Ectodermal cell (in vitro differentiated cells): ENCODE results near the gene ASIP.
"Not testable (repeated sequence)": the region's sequence is repeated elsewhere in the genome, so short reads cannot be mapped to it uniquely, and the experiment has no call there.

Source experiments
- H3K27ac ChIP-seq: 2 replicates; pipeline ENCODE4 v1.7.0; 2013; ENCODE audit warnings: mild to moderate bottlenecking, low read depth, low read length; ENCODE audit not compliant: insufficient read depth, poor library complexity, severe bottlenecking
- H3K27me3 ChIP-seq: 2 replicates; pipeline ENCODE4 v1.7.0; 2013; ENCODE audit warnings: mild to moderate bottlenecking, low read length; ENCODE audit not compliant: insufficient read depth, control insufficient read depth, poor library complexity, severe bottlenecking
- H3K36me3 ChIP-seq: one replicate; pipeline ENCODE4 v1.7.0; 2013; ENCODE audit warnings: low read length; ENCODE audit not compliant: control insufficient read depth, insufficient read depth
- H3K4me1 ChIP-seq: one replicate; pipeline ENCODE4 v1.7.0; 2013; ENCODE audit warnings: low read length; ENCODE audit not compliant: control insufficient read depth, insufficient read depth
- H3K4me3 ChIP-seq: 2 replicates; pipeline ENCODE4 v1.7.0; 2013; ENCODE audit warnings: low read depth, low read length, control low read depth; ENCODE audit not compliant: insufficient read depth
- H3K9me3 ChIP-seq: 2 replicates; pipeline ENCODE4 v1.7.0; 2013; ENCODE audit warnings: mild to moderate bottlenecking, low read length, moderate library complexity; ENCODE audit not compliant: control insufficient read depth
- WGBS, 2 experiments: methylation state at CpG; one replicate each; pipeline ENCODE4 v1.1.7; 2013; ENCODE audit warnings: missing lambda C conversion rate in 2 of 2; 5-methylcytosine and 5-hydroxymethylcytosine counted together

Gene ASIP

DNA sequence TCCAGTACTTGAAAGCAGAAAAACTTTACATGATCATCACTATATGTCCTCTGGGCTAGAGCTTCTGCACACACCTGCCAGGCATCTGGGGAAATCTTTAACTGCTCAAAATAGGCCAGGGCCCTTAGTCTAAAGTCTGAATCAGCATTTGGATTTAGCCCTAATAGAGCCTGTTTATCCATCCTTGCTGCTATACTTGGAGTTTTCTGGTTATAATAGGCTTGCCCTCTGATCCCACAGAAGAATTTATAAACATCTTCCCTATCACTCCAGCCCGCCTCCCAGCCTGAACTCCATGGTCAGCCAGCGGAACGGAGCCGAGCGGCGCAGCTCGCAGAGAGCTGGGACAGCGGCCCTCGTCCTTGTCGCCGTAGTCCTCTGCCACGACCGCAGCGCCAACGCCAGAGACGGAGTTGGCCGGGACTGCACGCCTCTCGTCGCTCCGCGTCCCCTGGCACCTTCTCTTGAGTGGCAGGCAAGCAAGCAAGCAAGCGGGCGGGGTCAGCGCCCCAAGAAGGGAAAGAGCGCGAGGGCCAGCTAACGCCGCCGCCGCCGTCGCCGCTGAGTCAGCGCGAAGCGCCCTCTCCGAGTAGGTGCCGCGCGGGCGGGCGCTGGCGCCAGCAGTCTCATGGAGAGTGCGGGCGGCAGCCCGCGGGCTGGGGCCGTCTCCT lies 25.4 kb upstream of the ASIP start:
- H3K27ac ChIP-seq = no peak overlapping the region

DNA sequence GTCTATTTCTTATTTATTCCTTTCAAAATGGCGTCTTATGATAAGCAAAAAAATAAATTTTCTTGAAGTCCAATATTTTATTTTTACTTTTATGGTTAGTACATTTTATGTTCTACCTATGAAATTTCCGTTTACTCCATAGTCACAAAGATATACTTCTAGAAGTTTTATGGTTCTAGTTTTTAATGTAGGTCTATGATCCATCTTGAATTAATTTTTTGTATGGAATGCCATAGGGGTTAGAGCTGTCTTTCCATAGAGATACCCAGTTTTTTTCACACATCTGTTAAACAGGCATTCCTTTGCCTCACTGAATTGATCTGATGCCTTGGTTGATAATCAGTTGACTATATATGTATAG lies 24.9 kb upstream of the ASIP start:
- Histone ChIP-seq H3K27me3 (peaks cover 35% of the 10 kb centered on the region), H3K4me1 (no peaks in the 10 kb centered on the region), H3K36me3 (no peaks in the 10 kb centered on the region), H3K27ac (no peak overlapping the region), H3K4me3 (peak overlapping the region; percentile 19), H3K9me3 (no peaks in the 10 kb centered on the region)
- no CpG with 5 or more reads among the region's 2 CpGs for WGBS, 2 experiments

More for the DNA sequence above, 25.4 kb upstream of the ASIP start:
- Histone ChIP-seq H3K27me3 (peaks cover 35% of the 10 kb centered on the region), H3K4me1 (no peaks in the 10 kb centered on the region), H3K36me3 (no peaks in the 10 kb centered on the region), H3K4me3 (peak overlapping the region; percentile 19), H3K9me3 (no peaks in the 10 kb centered on the region)
- 3% methylated on average over 48 to 49 of the region's 49 CpGs for WGBS, 2 experiments

DNA sequence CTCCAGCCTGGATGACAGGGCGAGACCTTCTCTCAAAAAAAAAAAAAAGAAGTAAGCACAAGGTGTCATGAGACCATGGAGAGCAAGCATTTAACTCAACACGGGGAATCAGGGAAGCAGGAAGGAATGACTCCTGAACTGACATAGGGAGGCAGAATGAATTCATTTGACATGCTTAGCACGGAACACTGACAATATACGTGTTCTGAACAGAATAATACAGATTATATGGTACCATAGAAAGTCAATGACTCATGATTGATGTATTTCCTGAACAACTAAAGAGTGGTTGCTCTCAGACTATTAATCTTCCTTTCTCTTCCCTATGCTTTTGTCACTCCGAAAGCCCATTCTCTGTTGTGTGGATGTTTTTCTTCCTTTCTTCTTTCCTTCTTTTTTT lies 20.7 kb upstream of the ASIP start:
- H3K36me3 ChIP-seq = no peaks in the 10 kb centered on the region
- H3K4me1 ChIP-seq = no peaks in the 10 kb centered on the region
- no peaks in the 10 kb centered on the region for H3K9me3 ChIP-seq
- 89 to 90% methylated on average over 4 of the region's 5 CpGs for WGBS, 2 experiments
- no peak overlapping the region for H3K4me3 ChIP-seq
- peaks cover 14% of the 10 kb centered on the region for H3K27me3 ChIP-seq
- H3K27ac ChIP-seq = no peak overlapping the region

DNA sequence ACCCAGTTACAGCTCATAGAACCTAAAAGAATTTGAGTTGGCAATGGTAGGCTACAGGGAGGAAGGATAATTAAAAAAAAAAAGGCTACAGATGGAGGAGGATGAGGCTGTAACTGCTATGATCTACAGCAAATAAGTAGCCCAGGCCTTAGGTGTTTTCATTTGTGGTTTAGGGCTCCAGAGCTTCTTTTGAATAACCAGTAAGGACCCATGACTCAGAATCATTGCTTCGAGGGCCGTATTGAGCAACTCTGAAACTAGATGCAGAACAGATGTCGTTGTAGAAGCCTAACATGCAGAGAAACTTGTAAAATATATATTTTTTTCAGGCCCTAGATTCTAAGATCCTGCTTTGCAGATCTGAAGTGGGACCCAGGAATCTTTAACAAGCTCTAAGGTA lies 19.0 kb upstream of the ASIP start:
- no peak overlapping the region for H3K27ac ChIP-seq
- H3K27me3 ChIP-seq = no peaks in the 10 kb centered on the region
- 93 to 98% methylated on average over 3 of the region's 3 CpGs for WGBS, 2 experiments
- no peak overlapping the region for H3K4me3 ChIP-seq
- no peaks in the 10 kb centered on the region for H3K36me3 ChIP-seq
- H3K9me3 ChIP-seq = no peaks in the 10 kb centered on the region
- H3K4me1 ChIP-seq = no peaks in the 10 kb centered on the region

DNA sequence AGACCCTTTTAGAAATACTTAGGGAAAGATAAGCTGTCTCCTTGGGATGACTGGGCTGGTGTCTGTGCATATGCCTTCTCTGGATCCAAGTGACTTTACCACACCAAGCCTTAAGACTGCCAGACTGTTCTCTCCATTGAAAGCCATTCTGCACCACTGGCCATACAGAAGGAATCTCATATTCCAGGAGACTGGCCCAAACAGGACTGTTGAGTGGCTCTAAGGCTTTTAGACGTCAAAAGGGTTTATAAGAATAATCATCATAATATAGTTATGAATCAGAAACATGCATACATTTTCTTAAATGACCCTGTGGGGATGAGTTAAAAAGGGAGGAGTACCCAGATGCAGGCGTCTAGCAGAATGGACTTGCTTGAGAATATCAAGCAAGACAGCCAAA lies 17.0 kb upstream of the ASIP start:
- H3K27me3 ChIP-seq, H3K36me3 ChIP-seq: not testable (repeated sequence)

DNA sequence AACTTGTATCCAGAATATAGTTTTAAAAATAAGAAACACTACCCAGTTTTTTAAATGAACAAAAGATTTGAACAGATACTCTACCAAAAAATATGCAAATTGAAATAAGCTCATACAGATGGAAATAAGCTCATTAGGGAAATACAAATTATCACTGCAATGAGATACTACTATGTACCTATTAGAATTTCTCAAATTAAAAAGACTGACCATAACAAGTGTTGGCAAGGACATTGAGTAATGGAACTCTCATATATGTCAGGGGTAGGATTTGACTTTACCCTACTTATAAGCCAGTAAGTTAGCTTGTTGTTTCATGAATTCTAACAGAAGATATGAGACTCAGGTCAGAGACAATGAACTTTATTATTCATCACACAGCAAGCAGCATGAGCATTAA lies 9.6 kb upstream of the ASIP start:
- Histone ChIP-seq H3K9me3 (no peaks in the 10 kb centered on the region), H3K4me3 (no peak overlapping the region), H3K27me3 (no peaks in the 10 kb centered on the region), H3K4me1 (no peaks in the 10 kb centered on the region), H3K36me3 (no peaks in the 10 kb centered on the region), H3K27ac (no peak overlapping the region)

More for the DNA sequence above, 17.0 kb upstream of the ASIP start:
- not testable (repeated sequence) for H3K4me3 ChIP-seq, H3K27ac ChIP-seq, H3K9me3 ChIP-seq, H3K4me1 ChIP-seq
- no CpG with 5 or more reads among the region's 2 CpGs for WGBS, 2 experiments

DNA sequence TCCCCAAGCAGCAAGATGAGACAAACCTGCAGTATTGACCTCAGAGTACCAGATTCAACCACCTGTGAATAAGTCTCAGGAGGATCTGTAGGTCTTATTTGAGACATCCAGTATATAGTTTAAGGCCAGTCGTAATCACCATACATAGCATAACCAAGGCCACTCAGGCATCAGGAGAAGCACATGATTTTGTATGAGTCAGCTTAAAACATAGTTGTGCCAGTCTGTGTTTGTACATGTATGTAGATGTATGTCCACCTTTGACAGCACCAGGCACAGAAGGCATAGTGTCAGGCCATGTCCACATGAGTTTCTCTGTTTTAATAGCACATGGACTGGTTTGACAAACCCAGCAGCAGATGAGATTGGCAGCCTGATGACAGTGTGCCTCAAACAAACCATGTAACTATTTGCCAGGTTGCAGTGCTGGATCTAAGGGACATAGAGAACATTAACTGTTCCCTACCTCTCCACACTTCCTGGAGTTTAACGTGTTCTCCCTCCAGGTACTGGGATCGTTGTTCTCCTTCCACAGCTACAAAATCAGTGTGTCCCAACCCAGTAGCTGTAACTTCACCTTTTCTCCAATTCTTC lies 8.6 kb upstream of the ASIP start:
- no peaks in the 10 kb centered on the region for H3K27me3 ChIP-seq
- no peak overlapping the region for H3K4me3 ChIP-seq
- 94% methylated on average over 3 of the region's 3 CpGs for WGBS, 2 experiments
- no peaks in the 10 kb centered on the region for H3K9me3 ChIP-seq
- no peaks in the 10 kb centered on the region for H3K36me3 ChIP-seq
- no peak overlapping the region for H3K27ac ChIP-seq
- H3K4me1 ChIP-seq = no peaks in the 10 kb centered on the region

DNA sequence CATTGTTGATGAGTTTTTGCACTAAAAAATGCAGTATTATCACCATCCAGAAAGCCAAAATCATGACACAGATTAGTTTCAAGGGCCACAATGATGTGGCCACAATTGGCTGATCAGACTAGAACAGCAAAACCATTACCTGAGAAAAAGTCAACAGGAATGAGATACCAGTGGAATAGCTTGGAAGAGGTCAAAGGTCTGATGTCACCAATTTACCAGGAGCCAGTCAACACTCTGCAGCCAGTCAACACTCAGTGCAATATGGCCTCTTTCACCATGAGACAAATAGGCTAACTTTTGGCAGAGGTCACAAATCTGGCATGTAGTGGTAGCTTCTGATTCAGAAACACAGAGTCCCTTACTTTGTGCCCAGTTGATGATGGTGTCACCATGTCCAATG lies 7.5 kb upstream of the ASIP start:
- Histone ChIP-seq H3K4me1 (no peaks in the 10 kb centered on the region), H3K9me3 (no peaks in the 10 kb centered on the region), H3K27ac (no peak overlapping the region), H3K4me3 (no peak overlapping the region), H3K36me3 (no peaks in the 10 kb centered on the region), H3K27me3 (no peaks in the 10 kb centered on the region)

DNA sequence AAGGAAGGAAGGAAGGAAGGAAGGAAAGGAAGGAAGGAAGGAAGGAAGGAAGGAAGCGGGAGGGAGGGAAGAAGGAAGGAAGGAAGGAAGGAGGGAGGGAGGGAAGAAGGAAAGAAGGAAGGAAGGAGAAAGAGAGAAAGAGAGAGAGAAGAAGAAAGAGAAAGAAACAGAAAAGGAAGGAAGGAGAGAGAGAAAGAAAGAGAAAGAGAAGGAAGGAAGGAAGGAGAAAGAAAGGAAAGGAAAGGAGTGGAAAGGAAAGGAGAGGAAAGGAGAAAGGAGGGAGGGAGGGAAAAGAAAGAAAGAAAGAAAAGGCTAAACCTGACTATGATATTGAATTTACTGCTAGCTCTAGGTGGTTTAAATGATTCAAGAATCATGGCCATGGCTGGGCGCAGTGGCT lies 5.3 kb upstream of the ASIP start:
- Histone ChIP-seq H3K36me3 (no peaks in the 10 kb centered on the region), H3K4me1 (no peaks in the 10 kb centered on the region)
- WGBS, 2 experiments = 90 to 92% methylated on average over 2 of the region's 2 CpGs

DNA sequence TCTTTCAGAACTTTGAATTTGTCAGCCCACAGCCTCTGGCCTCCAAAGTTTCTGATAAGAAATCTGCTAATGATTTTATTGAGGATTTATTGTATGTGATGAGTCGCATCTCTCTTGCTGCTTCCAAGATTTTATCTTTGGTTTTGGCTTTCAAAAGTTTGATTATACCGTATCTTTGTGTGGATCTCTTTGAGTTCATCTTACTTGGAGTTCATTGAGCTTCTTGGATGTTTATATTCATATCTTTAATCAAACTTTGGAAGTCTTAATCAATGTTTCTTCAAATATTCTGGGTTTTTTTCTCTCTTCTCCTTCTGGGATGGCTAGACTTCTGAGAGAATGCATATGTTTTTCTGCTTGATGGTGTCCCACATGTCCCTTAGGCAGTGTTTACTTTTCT lies 3.3 kb upstream of the ASIP start:
- Histone ChIP-seq H3K4me1 (no peaks in the 10 kb centered on the region), H3K27ac (no peak overlapping the region), H3K9me3 (no peaks in the 10 kb centered on the region), H3K36me3 (no peaks in the 10 kb centered on the region), H3K27me3 (no peaks in the 10 kb centered on the region), H3K4me3 (no peak overlapping the region)
- WGBS, 2 experiments = 90 to 98% methylated on average over 2 of the region's 2 CpGs

More for the DNA sequence above, 5.3 kb upstream of the ASIP start:
- Histone ChIP-seq H3K9me3 (no peaks in the 10 kb centered on the region), H3K27ac (no peak overlapping the region), H3K27me3 (no peaks in the 10 kb centered on the region), H3K4me3 (no peak overlapping the region)

DNA sequence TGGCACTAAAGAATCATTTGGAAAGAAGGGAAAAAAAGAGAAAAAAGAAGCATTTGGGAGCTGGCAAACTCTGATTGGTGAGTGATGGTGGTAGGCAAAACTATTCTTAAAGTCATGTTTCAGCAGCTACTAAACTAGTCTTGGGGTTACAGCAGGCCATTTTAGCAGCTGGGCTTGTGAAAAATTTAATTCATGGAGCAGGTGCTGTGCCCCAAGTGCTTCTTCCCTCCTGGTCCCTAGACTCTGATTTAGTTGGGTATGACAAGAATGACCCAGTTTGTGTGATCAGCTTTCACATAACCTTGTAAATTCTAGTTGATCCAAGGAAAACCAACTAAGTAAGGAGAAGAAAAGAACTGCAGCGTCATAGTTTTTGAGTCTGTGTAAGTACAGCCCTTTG lies 1.1 kb upstream of the ASIP start:
- H3K4me1 ChIP-seq = no peaks in the 10 kb centered on the region
- no peak overlapping the region for H3K27ac ChIP-seq
- H3K36me3 ChIP-seq = no peaks in the 10 kb centered on the region
- H3K27me3 ChIP-seq = no peaks in the 10 kb centered on the region
- no peak overlapping the region for H3K4me3 ChIP-seq
- H3K9me3 ChIP-seq = no peaks in the 10 kb centered on the region
- 92 to 100% methylated on average over 1 of the region's 1 CpG for WGBS, 2 experiments
